DND-41 (cell line): ENCODE data around the gene PDSS1.
"Not testable (repeated sequence)": the region's sequence is repeated elsewhere in the genome, so short reads cannot be mapped to it uniquely, and the experiment has no call there.

Experiments
- ATAC-seq: fragments of 200-7000 bp; cut with Tn5 transposase; 3 replicates; pipeline ENCODE4 v1.9.1; 2021; ENCODE audit warnings: low read depth; ENCODE audit not compliant: insufficient read depth
- DNase-seq: peaks from one replicate; pipeline ENCODE4 v3.0.0-alpha.2; 2020
- H2AFZ ChIP-seq: 2 replicates; pipeline ENCODE4 v1.6.0; 2012; ENCODE audit warnings: low read depth, low read length
- H3K27ac ChIP-seq: 2 replicates; pipeline ENCODE4 v1.5.1; 2012; ENCODE audit warnings: low read length, inconsistent platforms
- H3K27me3 ChIP-seq: fragments of 200-600 bp; sonication (generic); 2 replicates; pipeline ENCODE4 v1.6.0; 2012; ENCODE audit warnings: low read length, mild to moderate bottlenecking, inconsistent platforms; ENCODE audit not compliant: insufficient read depth, poor library complexity
- H3K36me3 ChIP-seq: 2 replicates; pipeline ENCODE4 v1.5.1; 2012; ENCODE audit warnings: low read length, inconsistent platforms; ENCODE audit not compliant: insufficient read depth
- H3K4me1 ChIP-seq: 2 replicates; pipeline ENCODE4 v1.5.1; 2012; ENCODE audit warnings: mild to moderate bottlenecking, low read length; ENCODE audit not compliant: insufficient read depth
- H3K4me2 ChIP-seq: 2 replicates; pipeline ENCODE4 v1.6.0; 2012; ENCODE audit warnings: mild to moderate bottlenecking, moderate library complexity, low read length, inconsistent platforms; ENCODE audit not compliant: insufficient read depth
- H3K4me3 ChIP-seq, 2 experiments: fragments of 200-600 bp in 1 of 2; shearing (Covaris generic) in 1 of 2; 2 replicates each; pipeline ENCODE4 v1.5.1; 2012 to 2016; ENCODE audit warnings: inconsistent platforms in 2 of 2, low read length in 2 of 2, mild to moderate bottlenecking in 2 of 2, low read depth in 1 of 2, moderate library complexity in 1 of 2
- H3K79me2 ChIP-seq: 2 replicates; pipeline ENCODE4 v1.6.0; 2012; ENCODE audit warnings: low read length, inconsistent platforms; ENCODE audit not compliant: insufficient read depth
- H3K9ac ChIP-seq: 2 replicates; pipeline ENCODE4 v1.6.0; 2012; ENCODE audit warnings: low read depth, mild to moderate bottlenecking, inconsistent platforms, low read length, moderate library complexity
- H3K9me3 ChIP-seq: 2 replicates; pipeline ENCODE4 v1.5.1; 2012; ENCODE audit warnings: low read length, moderate library complexity, mild to moderate bottlenecking, inconsistent platforms; ENCODE audit not compliant: insufficient read depth, severe bottlenecking
- H4K20me1 ChIP-seq: 2 replicates; pipeline ENCODE4 v1.6.0; 2012; ENCODE audit warnings: low read length; ENCODE audit not compliant: insufficient read depth
- CTCF ChIP-seq: IDR thresholded peaks from 2 replicates; pipeline ENCODE4 v1.5.1; 2012; ENCODE audit warnings: borderline replicate concordance, low read length, moderate library complexity, mild to moderate bottlenecking; ENCODE audit not compliant: poor library complexity, severe bottlenecking; ENCODE audit errors: extremely low read depth
- EZH2 ChIP-seq: IDR thresholded peaks from 3 replicates; pipeline ENCODE4 v1.6.1; 2012; ENCODE audit warnings: borderline replicate concordance, low read depth, mild to moderate bottlenecking, moderate library complexity, low read length, inconsistent platforms; ENCODE audit not compliant: severe bottlenecking

The PDSS1 gene

GRCh38 chr10:26787362-26787761 lies 89.9 kb downstream of the PDSS1 start:
- H3K79me2 ChIP-seq = peaks cover 90% of the 10 kb centered on the region
- H3K27me3 ChIP-seq = no peaks in the 10 kb centered on the region
- no peak overlapping the region for H2AFZ ChIP-seq
- no peak overlapping the region for H3K4me2 ChIP-seq
- no peaks in the 10 kb centered on the region for H3K4me1 ChIP-seq
- no peaks in the 10 kb centered on the region for H3K36me3 ChIP-seq
- H3K27ac ChIP-seq = no peak overlapping the region
- H3K9me3 ChIP-seq = no peaks in the 10 kb centered on the region
- H4K20me1 ChIP-seq = peaks cover 29% of the 10 kb centered on the region; the same call in 1 of the 2 replicates
- no peak overlapping the region for H3K9ac ChIP-seq
- no peak for ATAC-seq
- TF ChIP-seq EZH2 = no peak
- DNase-seq = no peak
- no peak overlapping the region for H3K4me3 ChIP-seq

- not testable (repeated sequence) for H3K9me3 ChIP-seq, ATAC-seq, H2AFZ ChIP-seq, H3K4me1 ChIP-seq, H3K27ac ChIP-seq, H3K4me3 ChIP-seq, H3K4me2 ChIP-seq, H3K36me3 ChIP-seq, H3K27me3 ChIP-seq, DNase-seq, H3K9ac ChIP-seq
- peaks cover 96% of the 10 kb centered on the region for H3K79me2 ChIP-seq
- peaks cover 21% of the 10 kb centered on the region; the same call in 1 of the 2 replicates for H4K20me1 ChIP-seq
These were observed 92.3 kb downstream of the PDSS1 start for GRCh38 chr10:26789779-26790178.

- Histone ChIP-seq H3K4me1 (no peaks in the 10 kb centered on the region), H3K36me3 (no peaks in the 10 kb centered on the region), H3K27me3 (no peaks in the 10 kb centered on the region), H4K20me1 (peaks cover 21% of the 10 kb centered on the region; the same call in 1 of the 2 replicates), H3K27ac (no peak overlapping the region), H3K4me3 (no peak overlapping the region), H3K4me2 (no peak overlapping the region), H2AFZ (no peak overlapping the region), H3K79me2 (peaks cover 96% of the 10 kb centered on the region), H3K9me3 (peaks cover 4% of the 10 kb centered on the region), H3K9ac (no peak overlapping the region)
- TF ChIP-seq CTCF (no peak), EZH2 (no peak)
- ATAC-seq = no peak
- no peak for DNase-seq
These were observed 92.9 kb downstream of the PDSS1 start for GRCh38 chr10:26790221-26790995.

- no peak overlapping the region for H3K4me2 ChIP-seq
- peaks cover 5% of the 10 kb centered on the region; the same call in 1 of the 2 replicates for H3K36me3 ChIP-seq
- no peak for DNase-seq
- no peak for ATAC-seq
- no peak overlapping the region for H3K27ac ChIP-seq
- H4K20me1 ChIP-seq = peaks cover 28% of the 10 kb centered on the region
- H3K9ac ChIP-seq = no peak overlapping the region
- no peaks in the 10 kb centered on the region for H3K27me3 ChIP-seq
- peaks cover 10% of the 10 kb centered on the region for H3K9me3 ChIP-seq
- peaks cover 97% of the 10 kb centered on the region for H3K79me2 ChIP-seq
- no peak overlapping the region for H2AFZ ChIP-seq
- H3K4me3 ChIP-seq = no peak overlapping the region
- H3K4me1 ChIP-seq = no peaks in the 10 kb centered on the region
- no peak for TF ChIP-seq EZH2
- TF ChIP-seq CTCF = no peak
These were observed 95.4 kb downstream of the PDSS1 start for GRCh38 chr10:26792758-26793495.
